ENCODE results near the gene MET. TPM values are rescaled to one million over a fixed set of nuclear protein-coding genes. Genes with fewer than 3 reads are reported as not detected.
A peak's percentile ranks its signal among the peaks of the same experiment; 100 is the strongest.
"Not testable (repeated sequence)": the region's sequence is repeated elsewhere in the genome, so short reads cannot be mapped to it uniquely, and the experiment has no call there.

The MET gene
- polyA plus RNA-seq (2013, experiment 1 of 2), result 1.7 TPM
- polyA plus RNA-seq (2013, experiment 2 of 2), result 1.6 TPM

- Histone ChIP-seq H3K9me3 (ENCODE audit: control insufficient read depth, low read length) (no peaks in the 10 kb centered on the region), H3K36me3 (ENCODE audit: control insufficient read depth, insufficient read depth, low read length) (no peaks in the 10 kb centered on the region), H3K27ac (ENCODE audit: low read depth, low read length, severe bottlenecking) (no peak within 1 kb of the TSS), H3K4me3 (ENCODE audit: extremely low read depth, insufficient read depth, low read length, poor library complexity, severe bottlenecking) (peak within 1 kb of the TSS; percentile 42), H3K4me1 (ENCODE audit: control insufficient read depth, insufficient read depth, low read length, poor library complexity, severe bottlenecking) (no peaks in the 10 kb centered on the region)
- 0 to 1% methylated on average over 68 to 82 of the region's 101 CpGs for WGBS, 2 experiments (ENCODE audit: insufficient coverage in 2 of 2)
These were observed at the start of gene MET for GRCh38 chr7:116671681-116672595. Gene MET (plus strand): TSS chr7:116672196. CDS start chr7:116699085, 26,889 bp downstream.

- WGBS, 2 experiments (ENCODE audit: insufficient coverage in 2 of 2), result 93 to 94% methylated on average over 5 to 8 of the region's 8 CpGs
- Histone ChIP-seq H3K4me1 (ENCODE audit: control insufficient read depth, insufficient read depth, low read length, poor library complexity, severe bottlenecking) (no peaks in the 10 kb centered on the region), H3K27ac (ENCODE audit: low read depth, low read length, severe bottlenecking) (no peak overlapping the region), H3K36me3 (ENCODE audit: control insufficient read depth, insufficient read depth, low read length) (no peaks in the 10 kb centered on the region), H3K4me3 (ENCODE audit: extremely low read depth, insufficient read depth, low read length, poor library complexity, severe bottlenecking) (no peak overlapping the region), H3K9me3 (ENCODE audit: control insufficient read depth, low read length) (no peaks in the 10 kb centered on the region)
These were observed 45.1 kb upstream of the MET start for GRCh38 chr7:116626886-116627285.

GRCh38 chr7:116629051-116629463, 42.9 kb upstream of the MET start:
- H3K4me1 ChIP-seq (ENCODE audit: control insufficient read depth, insufficient read depth, low read length, poor library complexity, severe bottlenecking), result no peaks in the 10 kb centered on the region
- no peak overlapping the region for H3K4me3 ChIP-seq (ENCODE audit: extremely low read depth, insufficient read depth, low read length, poor library complexity, severe bottlenecking)
- 77 to 89% methylated on average over 3 of the region's 3 CpGs for WGBS, 2 experiments (ENCODE audit: insufficient coverage in 2 of 2)
- H3K36me3 ChIP-seq (ENCODE audit: control insufficient read depth, insufficient read depth, low read length), result no peaks in the 10 kb centered on the region
- H3K9me3 ChIP-seq (ENCODE audit: control insufficient read depth, low read length), result no peaks in the 10 kb centered on the region
- H3K27ac ChIP-seq (ENCODE audit: low read depth, low read length, severe bottlenecking), result no peak overlapping the region

GRCh38 chr7:116630357-116630756, 41.6 kb upstream of the MET start:
- no peaks in the 10 kb centered on the region for H3K4me1 ChIP-seq (ENCODE audit: control insufficient read depth, insufficient read depth, low read length, poor library complexity, severe bottlenecking)
- 80% methylated on average over 1 of the region's 2 CpGs; no CpG with 5 or more reads in 1 of the 2 experiments for WGBS, 2 experiments (ENCODE audit: insufficient coverage in 2 of 2)
- no peaks in the 10 kb centered on the region for H3K9me3 ChIP-seq (ENCODE audit: control insufficient read depth, low read length)
- no peak overlapping the region for H3K27ac ChIP-seq (ENCODE audit: low read depth, low read length, severe bottlenecking)
- H3K36me3 ChIP-seq (ENCODE audit: control insufficient read depth, insufficient read depth, low read length), result no peaks in the 10 kb centered on the region
- no peak overlapping the region for H3K4me3 ChIP-seq (ENCODE audit: extremely low read depth, insufficient read depth, low read length, poor library complexity, severe bottlenecking)

- H3K4me3 ChIP-seq (ENCODE audit: extremely low read depth, insufficient read depth, low read length, poor library complexity, severe bottlenecking), result no peak overlapping the region
- 76 to 81% methylated on average over 5 to 9 of the region's 10 CpGs for whole genome bisulfite sequencing, 2 experiments (ENCODE audit: insufficient coverage in 2 of 2)
- H3K27ac ChIP-seq (ENCODE audit: low read depth, low read length, severe bottlenecking), result no peak overlapping the region
These were observed 40.9 kb upstream of the MET start for GRCh38 chr7:116630932-116631671.

GRCh38 chr7:116631676-116632075, 40.3 kb upstream of the MET start:
- H3K4me1 ChIP-seq (ENCODE audit: control insufficient read depth, insufficient read depth, low read length, poor library complexity, severe bottlenecking), result no peaks in the 10 kb centered on the region
- no peaks in the 10 kb centered on the region for H3K9me3 ChIP-seq (ENCODE audit: control insufficient read depth, low read length)
- WGBS, 2 experiments (ENCODE audit: insufficient coverage in 2 of 2), result no CpG with 5 or more reads among the region's 2 CpGs
- no peak overlapping the region for H3K27ac ChIP-seq (ENCODE audit: low read depth, low read length, severe bottlenecking)
- H3K4me3 ChIP-seq (ENCODE audit: extremely low read depth, insufficient read depth, low read length, poor library complexity, severe bottlenecking), result no peak overlapping the region
- no peaks in the 10 kb centered on the region for H3K36me3 ChIP-seq (ENCODE audit: control insufficient read depth, insufficient read depth, low read length)

More at GRCh38 chr7:116630932-116631671, 40.9 kb upstream of the MET start:
- Histone ChIP-seq H3K4me1 (ENCODE audit: control insufficient read depth, insufficient read depth, low read length, poor library complexity, severe bottlenecking) (no peaks in the 10 kb centered on the region), H3K9me3 (ENCODE audit: control insufficient read depth, low read length) (no peaks in the 10 kb centered on the region), H3K36me3 (ENCODE audit: control insufficient read depth, insufficient read depth, low read length) (no peaks in the 10 kb centered on the region)

- no peaks in the 10 kb centered on the region for H3K4me1 ChIP-seq (ENCODE audit: control insufficient read depth, insufficient read depth, low read length, poor library complexity, severe bottlenecking)
- H3K4me3 ChIP-seq (ENCODE audit: extremely low read depth, insufficient read depth, low read length, poor library complexity, severe bottlenecking), result no peak overlapping the region
- WGBS, 2 experiments (ENCODE audit: insufficient coverage in 2 of 2), result no CpG with 5 or more reads among the region's 1 CpG
- H3K9me3 ChIP-seq (ENCODE audit: control insufficient read depth, low read length), result no peaks in the 10 kb centered on the region
- H3K27ac ChIP-seq (ENCODE audit: low read depth, low read length, severe bottlenecking), result no peak overlapping the region
- no peaks in the 10 kb centered on the region for H3K36me3 ChIP-seq (ENCODE audit: control insufficient read depth, insufficient read depth, low read length)
These were observed 39.6 kb upstream of the MET start for GRCh38 chr7:116632384-116632783.

GRCh38 chr7:116633131-116633988, 38.6 kb upstream of the MET start:
- H3K4me3 ChIP-seq (ENCODE audit: extremely low read depth, insufficient read depth, low read length, poor library complexity, severe bottlenecking), result no peak overlapping the region

GRCh38 chr7:116636997-116637396, 35.0 kb upstream of the MET start:
- no peak overlapping the region for H3K27ac ChIP-seq (ENCODE audit: low read depth, low read length, severe bottlenecking)
- WGBS, 2 experiments (ENCODE audit: insufficient coverage in 2 of 2), result 69 to 84% methylated on average over 2 to 3 of the region's 4 CpGs
- H3K4me3 ChIP-seq (ENCODE audit: extremely low read depth, insufficient read depth, low read length, poor library complexity, severe bottlenecking), result no peak overlapping the region
- no peaks in the 10 kb centered on the region for H3K9me3 ChIP-seq (ENCODE audit: control insufficient read depth, low read length)
- H3K4me1 ChIP-seq (ENCODE audit: control insufficient read depth, insufficient read depth, low read length, poor library complexity, severe bottlenecking), result no peaks in the 10 kb centered on the region
- no peaks in the 10 kb centered on the region for H3K36me3 ChIP-seq (ENCODE audit: control insufficient read depth, insufficient read depth, low read length)

More at GRCh38 chr7:116633131-116633988, 38.6 kb upstream of the MET start:
- no peaks in the 10 kb centered on the region for H3K9me3 ChIP-seq (ENCODE audit: control insufficient read depth, low read length)
- no peak overlapping the region for H3K27ac ChIP-seq (ENCODE audit: low read depth, low read length, severe bottlenecking)
- no peaks in the 10 kb centered on the region for H3K36me3 ChIP-seq (ENCODE audit: control insufficient read depth, insufficient read depth, low read length)
- no peaks in the 10 kb centered on the region for H3K4me1 ChIP-seq (ENCODE audit: control insufficient read depth, insufficient read depth, low read length, poor library complexity, severe bottlenecking)
- 94 to 95% methylated on average over 9 to 11 of the region's 13 CpGs for WGBS, 2 experiments (ENCODE audit: insufficient coverage in 2 of 2)

- WGBS, 2 experiments (ENCODE audit: insufficient coverage in 2 of 2), result 96 to 97% methylated on average over 27 to 29 of the region's 29 CpGs
- not testable (repeated sequence) for H3K36me3 ChIP-seq (ENCODE audit: control insufficient read depth, insufficient read depth, low read length)
These were observed 33.4 kb upstream of the MET start for GRCh38 chr7:116638592-116638991.

More at GRCh38 chr7:116638592-116638991, 33.4 kb upstream of the MET start:
- H3K4me1 ChIP-seq (ENCODE audit: control insufficient read depth, insufficient read depth, low read length, poor library complexity, severe bottlenecking); H3K27ac ChIP-seq (ENCODE audit: low read depth, low read length, severe bottlenecking); H3K4me3 ChIP-seq (ENCODE audit: extremely low read depth, insufficient read depth, low read length, poor library complexity, severe bottlenecking); H3K9me3 ChIP-seq (ENCODE audit: control insufficient read depth, low read length): not testable (repeated sequence)
